ENCODE measurements around the gene PRSS27. TPM values are rescaled to one million over a fixed set of nuclear protein-coding genes. Genes with fewer than 3 reads are reported as not detected.

Gene PRSS27
- total RNA-seq, 3 donors from 2014 or later: 0.29 TPM; not detected in 2

GRCh38 chr16:2706611-2707311 lies 13.3 kb downstream of the PRSS27 start:
- Histone ChIP-seq H3K27ac (no peak overlapping the region), H3K9me3 (no peaks in the 10 kb centered on the region), H3K27me3 (no peaks in the 10 kb centered on the region), H3K4me1 (peaks cover 0 to 8% of the 10 kb centered on the region in 2 donors), H3K4me3 (no peak overlapping the region), H3K36me3 (peaks cover 13% of the 10 kb centered on the region)
- no peak for TF ChIP-seq POLR2AphosphoS5 (IDR thresholded peaks at IDR 0.05)
- no peak for DNase-seq (ENCODE audit: low spot score in 2 of 2)
- intact Hi-C loops (cut with DNase I; ENCODE audit: low total_unique reads): no loop called here

DNA sequence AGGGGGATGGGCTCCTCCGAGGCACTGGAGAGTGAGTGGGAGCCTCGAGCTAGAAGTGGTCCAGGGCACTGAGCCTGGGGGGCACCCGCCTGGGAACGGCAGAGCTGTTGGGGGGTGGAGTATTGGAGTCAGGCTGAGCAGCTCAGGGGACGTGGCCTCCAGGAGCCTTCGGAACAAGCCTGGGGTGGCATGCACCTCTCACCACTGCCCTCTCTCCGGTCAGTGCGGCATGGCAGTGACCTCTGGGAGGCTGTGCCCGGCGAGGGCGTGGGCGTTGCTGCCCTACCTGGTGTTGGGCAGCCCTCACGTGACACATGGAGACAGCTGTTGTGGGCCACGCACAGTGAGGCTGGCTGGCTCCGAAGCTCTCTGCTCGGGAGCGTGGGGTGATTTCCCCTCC lies 13.9 kb downstream of the PRSS27 start:
- H3K36me3 ChIP-seq: peaks cover 13% of the 10 kb centered on the region
- DNase-seq (ENCODE audit: low spot score in 2 of 2): no peak

GRCh38 chr16:2705351-2705750 lies 14.7 kb downstream of the PRSS27 start:
- no peaks in the 10 kb centered on the region for H3K27me3 ChIP-seq
- peaks cover 13% of the 10 kb centered on the region for H3K36me3 ChIP-seq
- H3K9me3 ChIP-seq: no peaks in the 10 kb centered on the region
- intact Hi-C loops (cut with DNase I; ENCODE audit: low total_unique reads): no loop called here
- no peak overlapping the region for H3K27ac ChIP-seq
- no peak for TF ChIP-seq POLR2A (IDR thresholded peaks at IDR 0.05)
- TF ChIP-seq POLR2AphosphoS5 (IDR thresholded peaks at IDR 0.05): no peak
- H3K4me1 ChIP-seq: peaks cover 0 to 8% of the 10 kb centered on the region in 2 donors
- no peak overlapping the region for H3K4me3 ChIP-seq
- DNase-seq (ENCODE audit: low spot score in 2 of 2): no peak

More for the DNA sequence above, 13.9 kb downstream of the PRSS27 start:
- TF ChIP-seq CTCF (IDR thresholded peaks at IDR 0.05) (no peak), POLR2AphosphoS5 (IDR thresholded peaks at IDR 0.05) (no peak), POLR2A (IDR thresholded peaks at IDR 0.05) (no peak)
- peaks cover 0 to 8% of the 10 kb centered on the region in 2 donors for H3K4me1 ChIP-seq
- H3K27me3 ChIP-seq: no peaks in the 10 kb centered on the region
- intact Hi-C loops (cut with DNase I; ENCODE audit: low total_unique reads): no loop called here
- H3K4me3 ChIP-seq: no peak overlapping the region
- H3K27ac ChIP-seq: no peak overlapping the region
- no peaks in the 10 kb centered on the region for H3K9me3 ChIP-seq

GRCh38 chr16:2704983-2705275 lies 15.1 kb downstream of the PRSS27 start:
- no peaks in the 10 kb centered on the region for H3K27me3 ChIP-seq
- TF ChIP-seq POLR2AphosphoS5 (IDR thresholded peaks at IDR 0.05): no peak
- TF ChIP-seq CTCF (IDR thresholded peaks at IDR 0.05): no peak
- TF ChIP-seq POLR2A (IDR thresholded peaks at IDR 0.05): no peak
- H3K4me1 ChIP-seq: peaks cover 0 to 8% of the 10 kb centered on the region in 2 donors
- peaks cover 17% of the 10 kb centered on the region for H3K36me3 ChIP-seq
- no peak for DNase-seq (ENCODE audit: low spot score in 2 of 2)
- no peak overlapping the region for H3K4me3 ChIP-seq
- intact Hi-C loops (cut with DNase I; ENCODE audit: low total_unique reads): no loop called here
- no peaks in the 10 kb centered on the region for H3K9me3 ChIP-seq
- H3K27ac ChIP-seq: no peak overlapping the region

DNA sequence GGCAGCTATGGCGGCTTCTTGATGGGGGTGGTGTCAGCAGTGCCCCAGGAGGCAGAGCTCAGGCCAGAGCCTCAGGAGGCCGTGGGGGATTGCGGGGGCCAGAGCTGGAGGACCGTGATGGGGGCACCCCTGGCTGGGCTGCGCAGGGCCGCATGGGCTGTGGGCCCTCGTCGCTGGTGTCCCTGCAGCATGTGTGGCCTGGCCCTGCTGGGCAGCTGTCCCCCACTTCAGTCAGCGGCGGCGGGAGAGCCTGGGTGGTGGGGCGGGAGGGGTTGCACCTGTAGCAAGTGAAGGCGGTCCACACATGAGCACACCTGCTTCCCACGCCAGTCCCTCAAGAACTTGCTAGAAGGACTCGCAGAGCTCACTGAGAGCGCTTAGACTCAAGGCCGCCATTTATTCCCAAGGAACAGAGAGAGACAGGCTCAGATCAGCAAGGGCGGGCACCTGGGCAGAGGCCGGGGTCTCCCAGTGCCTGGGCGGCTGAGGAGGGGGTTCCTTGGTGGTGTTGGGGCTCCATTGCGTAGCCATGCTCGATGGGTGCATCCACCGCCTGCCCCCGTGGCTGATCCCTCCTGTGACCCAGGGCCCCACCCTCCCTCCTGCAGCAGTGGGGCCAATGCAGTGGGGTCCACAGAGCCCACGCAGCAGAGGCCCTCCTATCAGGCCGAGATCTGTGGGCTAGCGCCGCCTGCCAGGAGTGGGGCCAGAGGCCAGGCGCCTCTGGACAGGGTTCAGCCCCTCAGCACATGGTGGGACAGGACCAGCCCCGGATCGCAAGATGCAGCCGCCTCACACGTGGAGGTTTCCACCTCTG lies 15.7 kb downstream of the PRSS27 start:
- Histone ChIP-seq H3K4me3 (no peak overlapping the region), H3K36me3 (peaks cover 23% of the 10 kb centered on the region), H3K27me3 (no peaks in the 10 kb centered on the region), H3K27ac (no peak overlapping the region), H3K9me3 (no peaks in the 10 kb centered on the region), H3K4me1 (peaks cover 0 to 8% of the 10 kb centered on the region in 2 donors)
- no peak for DNase-seq (ENCODE audit: low spot score in 2 of 2)
- TF ChIP-seq POLR2A (IDR thresholded peaks at IDR 0.05) (no peak), CTCF (IDR thresholded peaks at IDR 0.05) (no peak), POLR2AphosphoS5 (IDR thresholded peaks at IDR 0.05) (no peak)
- intact Hi-C loops (cut with DNase I; ENCODE audit: low total_unique reads): no loop called here
